ENCODE results near the gene ICAM4.

Gene ICAM4

DNA sequence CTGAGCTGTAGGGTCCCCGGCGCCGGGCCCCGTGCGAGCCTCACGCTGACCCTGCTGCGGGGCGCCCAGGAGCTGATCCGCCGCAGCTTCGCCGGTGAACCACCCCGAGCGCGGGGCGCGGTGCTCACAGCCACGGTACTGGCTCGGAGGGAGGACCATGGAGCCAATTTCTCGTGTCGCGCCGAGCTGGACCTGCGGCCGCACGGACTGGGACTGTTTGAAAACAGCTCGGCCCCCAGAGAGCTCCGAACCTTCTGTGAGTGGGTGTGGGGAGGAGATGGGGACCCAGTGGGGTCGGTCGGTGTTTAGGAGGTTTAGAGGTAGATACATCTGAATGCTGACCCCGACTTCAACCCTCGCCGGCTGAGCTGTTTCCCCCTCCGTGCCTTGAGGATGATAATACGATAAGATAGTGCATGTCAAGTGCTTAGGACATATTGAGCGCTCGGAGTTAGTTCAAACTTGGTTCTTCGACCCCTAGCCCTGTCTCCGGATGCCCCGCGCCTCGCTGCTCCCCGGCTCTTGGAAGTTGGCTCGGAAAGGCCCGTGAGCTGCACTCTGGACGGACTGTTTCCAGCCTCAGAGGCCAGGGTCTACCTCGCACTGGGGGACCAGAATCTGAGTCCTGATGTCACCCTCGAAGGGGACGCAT lies 4.9 kb downstream of the ICAM4 start:
- H3K9me3 Mint-ChIP-seq, result peaks cover 3% of the 10 kb centered on the region
- no peak for TF ChIP-seq CTCF (IDR thresholded peaks at IDR 0.05; ENCODE audit: unreplicated experiment in 3 of 3)
- no peaks in the 10 kb centered on the region for H3K36me3 Mint-ChIP-seq (ENCODE audit: low read depth)
- peak overlapping the region; percentile 73 to 81 (median 75) for H3K4me3 Mint-ChIP-seq
- H3K4me1 Mint-ChIP-seq, result peaks cover 22% of the 10 kb centered on the region
- peaks cover 100% of the 10 kb centered on the region for H3K27me3 Mint-ChIP-seq (ENCODE audit: low read depth)
- no peak overlapping the region for H3K27ac Mint-ChIP-seq

- peaks cover 3% of the 10 kb centered on the region for H3K9me3 Mint-ChIP-seq
- H3K36me3 Mint-ChIP-seq (ENCODE audit: low read depth), result no peaks in the 10 kb centered on the region
- no peak overlapping the region for H3K27ac Mint-ChIP-seq
- peaks cover 21% of the 10 kb centered on the region for H3K4me1 Mint-ChIP-seq
- peaks cover 99% of the 10 kb centered on the region for H3K27me3 Mint-ChIP-seq (ENCODE audit: low read depth)
- peak overlapping the region; percentile 73 to 75 (median 74) for H3K4me3 Mint-ChIP-seq
- no peak for TF ChIP-seq CTCF (IDR thresholded peaks at IDR 0.05; ENCODE audit: unreplicated experiment in 3 of 3)
These were observed 5.5 kb downstream of the ICAM4 start for GRCh38 chr19:10292206-10292788.

DNA sequence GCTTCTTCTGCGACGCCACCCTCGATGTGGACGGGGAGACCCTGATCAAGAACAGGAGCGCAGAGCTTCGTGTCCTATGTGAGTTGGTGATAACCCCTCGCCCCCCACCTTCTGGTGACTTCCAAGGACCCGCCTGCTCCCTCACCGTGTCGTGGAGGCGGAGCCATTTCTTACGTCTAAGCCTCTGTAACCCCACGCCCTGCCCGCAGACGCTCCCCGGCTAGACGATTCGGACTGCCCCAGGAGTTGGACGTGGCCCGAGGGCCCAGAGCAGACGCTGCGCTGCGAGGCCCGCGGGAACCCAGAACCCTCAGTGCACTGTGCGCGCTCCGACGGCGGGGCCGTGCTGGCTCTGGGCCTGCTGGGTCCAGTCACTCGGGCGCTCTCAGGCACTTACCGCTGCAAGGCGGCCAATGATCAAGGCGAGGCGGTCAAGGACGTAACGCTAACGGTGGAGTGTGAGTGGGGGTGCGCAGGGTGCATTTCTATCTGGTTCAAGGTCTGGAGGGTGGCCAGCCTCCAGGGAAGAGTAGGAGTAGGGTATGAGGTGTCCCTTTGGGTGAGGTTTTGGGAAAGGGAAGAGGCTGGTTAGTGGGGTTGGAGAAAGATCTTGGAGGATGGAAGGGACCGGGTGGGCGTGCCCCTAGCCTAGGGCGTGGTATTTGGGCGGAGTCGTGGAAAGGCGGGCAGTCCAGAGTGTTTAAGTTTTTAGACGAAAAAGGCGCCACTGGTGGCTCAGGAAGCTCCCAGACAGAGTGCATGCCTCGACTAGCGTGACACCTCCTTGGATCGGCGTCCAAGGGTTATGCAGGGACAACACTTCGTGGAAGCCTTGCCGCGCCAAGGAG lies 6.3 kb downstream of the ICAM4 start:
- H3K9me3 Mint-ChIP-seq, result peaks cover 3% of the 10 kb centered on the region
- H3K36me3 Mint-ChIP-seq (ENCODE audit: low read depth), result no peaks in the 10 kb centered on the region
- peaks cover 21% of the 10 kb centered on the region for H3K4me1 Mint-ChIP-seq

GRCh38 chr19:10293637-10294367 lies 7.0 kb downstream of the ICAM4 start:
- TF ChIP-seq CTCF (IDR thresholded peaks at IDR 0.05; ENCODE audit: unreplicated experiment in 3 of 3), result no peak
- peaks cover 3% of the 10 kb centered on the region for H3K9me3 Mint-ChIP-seq
- peaks cover 17% of the 10 kb centered on the region for H3K4me1 Mint-ChIP-seq
- H3K27me3 Mint-ChIP-seq (ENCODE audit: low read depth), result peaks cover 98% of the 10 kb centered on the region
- H3K27ac Mint-ChIP-seq, result no peak overlapping the region
- H3K4me3 Mint-ChIP-seq, result no peak overlapping the region
- no peaks in the 10 kb centered on the region for H3K36me3 Mint-ChIP-seq (ENCODE audit: low read depth)

More for the DNA sequence above, 6.3 kb downstream of the ICAM4 start:
- Mint-ChIP-seq H3K27ac (no peak overlapping the region), H3K27me3 (ENCODE audit: low read depth) (peaks cover 99% of the 10 kb centered on the region), H3K4me3 (peak overlapping the region; percentile 73 to 75 (median 74))
- no peak for TF ChIP-seq CTCF (IDR thresholded peaks at IDR 0.05; ENCODE audit: unreplicated experiment in 3 of 3)

GRCh38 chr19:10294368-10294697 lies 7.6 kb downstream of the ICAM4 start:
- Mint-ChIP-seq H3K36me3 (ENCODE audit: low read depth) (no peaks in the 10 kb centered on the region), H3K27me3 (ENCODE audit: low read depth) (peaks cover 95% of the 10 kb centered on the region), H3K4me1 (peaks cover 15% of the 10 kb centered on the region), H3K9me3 (peaks cover 3% of the 10 kb centered on the region), H3K27ac (no peak overlapping the region), H3K4me3 (peak overlapping the region in 1 of 3 experiments; percentile 11)
- TF ChIP-seq CTCF (IDR thresholded peaks at IDR 0.05; ENCODE audit: unreplicated experiment in 3 of 3), result peak in 1 of 3 experiments; percentile 11
